H1 (cell line): Measurements from ENCODE around the gene EHHADH. TPM values are rescaled to one million over a fixed set of nuclear protein-coding genes. Genes with fewer than 3 reads are reported as not detected.

Experiments
- CTCF ChIA-PET: fragments of 300-600 bp; sonication (Branson Sonifier 250); formaldehyde crosslinking; loops from one replicate; lab custom pipeline; 2021; ENCODE audit not compliant: partially characterized antibody; lab: Charles Lee
- POLR2A ChIA-PET: fragments of 300-600 bp; sonication (Branson Sonifier 250); formaldehyde crosslinking; loops from one replicate; lab custom pipeline; 2021; ENCODE audit warnings: inconsistent platforms; ENCODE audit not compliant: partially characterized antibody; lab: Charles Lee
- DNase-seq, 2 experiments: peaks; one replicate each; pipeline versions ENCODE4 v3.0.0 to v3.0.0-alpha.2; 2010 to 2022; ENCODE audit warnings: low spot score in 2 of 2, low read depth in 1 of 2, mixed read lengths in 1 of 2
- FAIRE-seq: peaks from 2 replicates; lab custom pipeline; 2011; peaks lifted over from hg19 to GRCh38; lab: Jason Lieb, UNC
- H2AFZ ChIP-seq: 2 replicates; pipeline ENCODE4 v1.8.1; 2012; ENCODE audit warnings: low read length, inconsistent platforms
- H2AK5ac ChIP-seq: 2 replicates; pipeline ENCODE4 v1.6.1; 2013; ENCODE audit warnings: low read depth, low read length
- H2BK120ac ChIP-seq: replicated peaks from 2 replicates; pipeline ENCODE3; 2013; ENCODE audit warnings: low read depth, low read length, inconsistent platforms
- H2BK12ac ChIP-seq: 2 replicates; pipeline ENCODE4 v1.6.1; 2013; ENCODE audit warnings: low read depth, low read length
- H2BK15ac ChIP-seq: 2 replicates; pipeline ENCODE4 v1.6.1; 2013; ENCODE audit warnings: low read length
- H2BK20ac ChIP-seq: 2 replicates; pipeline ENCODE4 v1.6.1; 2013; ENCODE audit warnings: low read length
- H2BK5ac ChIP-seq: 2 replicates; pipeline ENCODE4 v1.6.1; 2013; ENCODE audit warnings: low read depth, low read length
- H3K14ac ChIP-seq: 2 replicates; pipeline ENCODE4 v1.6.1; 2013; ENCODE audit warnings: inconsistent platforms; ENCODE audit not compliant: insufficient read length
- H3K18ac ChIP-seq: 2 replicates; pipeline ENCODE4 v1.6.1; 2013; ENCODE audit warnings: low read length; ENCODE audit errors: extremely low read depth
- H3K23ac ChIP-seq: 2 replicates; pipeline ENCODE4 v1.6.1; 2013; ENCODE audit warnings: inconsistent platforms; ENCODE audit not compliant: insufficient read length
- H3K23me2 ChIP-seq: 2 replicates; pipeline ENCODE4 v1.6.1; 2013; ENCODE audit warnings: low read depth, low read length
- H3K27ac ChIP-seq: 2 replicates; pipeline ENCODE4 v1.6.1; 2011; ENCODE audit warnings: low read depth, low read length, inconsistent platforms
- H3K27me3 ChIP-seq, 4 experiments: replicated peaks in 1 of 4; 1 replicate in 1 of 4; 2 replicates in 3 of 4; pipeline versions ENCODE4 v1.6.1 to v1.8.1; 2011 to 2013; ENCODE audit warnings: low read length in 3 of 4, mild to moderate bottlenecking in 3 of 4, inconsistent platforms in 2 of 4, mixed read lengths in 2 of 4, moderate library complexity in 1 of 4; ENCODE audit not compliant: control insufficient read depth in 3 of 4, insufficient read depth in 3 of 4; ENCODE audit errors: extremely low read depth in 1 of 4
- H3K36me3 ChIP-seq, 4 experiments: 2 replicates each; pipeline versions ENCODE4 v1.6.1 to v1.8.1; 2011 to 2013; ENCODE audit warnings: mild to moderate bottlenecking in 4 of 4, low read length in 3 of 4, moderate library complexity in 2 of 4, control low read depth in 1 of 4, inconsistent platforms in 1 of 4; ENCODE audit not compliant: insufficient read depth in 4 of 4, control insufficient read depth in 2 of 4
- H3K4ac ChIP-seq: replicated peaks from 2 replicates; pipeline ENCODE3; 2013; ENCODE audit warnings: low read length, low read depth, mixed read lengths, inconsistent platforms; ENCODE audit not compliant: insufficient read length
- H3K4me1 ChIP-seq, 4 experiments: replicated peaks in 1 of 4; 1 replicate in 1 of 4; 2 replicates in 3 of 4; pipeline versions ENCODE4 v1.6.1 to v1.8.1; 2011 to 2013; ENCODE audit warnings: low read length in 3 of 4, inconsistent platforms in 2 of 4, mixed read lengths in 1 of 4; ENCODE audit not compliant: insufficient read depth in 4 of 4, control insufficient read depth in 3 of 4
- H3K4me2 ChIP-seq, 2 experiments: 2 replicates each; pipeline versions ENCODE4 v1.6.1 to v1.8.1; 2011 to 2013; ENCODE audit warnings: low read depth in 2 of 2, low read length in 2 of 2, control low read depth in 1 of 2, inconsistent platforms in 1 of 2, mild to moderate bottlenecking in 1 of 2; ENCODE audit not compliant: insufficient read depth in 1 of 2
- H3K4me3 ChIP-seq, 4 experiments: fragments of 200-600, 300-600 bp in 1 of 4; sonication (generic), shearing (Covaris generic), sonication (Bioruptor Twin) in 1 of 4; 2 replicates each; pipeline versions ENCODE4 v1.5.1 to v1.8.1; 2011 to 2016; ENCODE audit warnings: low read length in 4 of 4, low read depth in 3 of 4, control low read depth in 2 of 4, inconsistent platforms in 2 of 4, mild to moderate bottlenecking in 2 of 4, mixed read lengths in 1 of 4, moderate library complexity in 1 of 4; ENCODE audit not compliant: insufficient read depth in 2 of 4; ENCODE audit errors: extremely low read depth in 1 of 4
- H3K56ac ChIP-seq: replicated peaks from 2 replicates; pipeline ENCODE3; 2013; ENCODE audit warnings: low read depth, mild to moderate bottlenecking, mixed read lengths, low read length, inconsistent platforms; ENCODE audit not compliant: insufficient read length
- H3K79me1 ChIP-seq: 2 replicates; pipeline ENCODE4 v1.6.1; 2013; ENCODE audit warnings: low read depth, low read length, control low read depth
- H3K79me2 ChIP-seq, 2 experiments: 2 replicates each; pipeline versions ENCODE4 v1.6.1 to v1.8.1; 2012 to 2013; ENCODE audit warnings: low read length in 2 of 2, mild to moderate bottlenecking in 2 of 2, inconsistent platforms in 1 of 2; ENCODE audit not compliant: insufficient read depth in 2 of 2, control insufficient read depth in 1 of 2
- H3K9ac ChIP-seq, 4 experiments: replicated peaks in 1 of 4; 1 replicate in 1 of 4; 2 replicates in 3 of 4; pipeline versions ENCODE4 v1.6.1 to v1.8.1; 2011 to 2013; ENCODE audit warnings: low read depth in 3 of 4, low read length in 3 of 4, control low read depth in 2 of 4, mild to moderate bottlenecking in 2 of 4, moderate library complexity in 2 of 4, inconsistent platforms in 1 of 4; ENCODE audit errors: extremely low read depth in 1 of 4
- H3K9me3 ChIP-seq, 2 experiments: 2 replicates each; pipeline versions ENCODE4 v1.6.1 to v1.8.1; 2012 to 2013; ENCODE audit warnings: mild to moderate bottlenecking in 2 of 2, moderate library complexity in 2 of 2, control low read depth in 1 of 2, inconsistent platforms in 1 of 2, low read depth in 1 of 2, low read length in 1 of 2, mixed read lengths in 1 of 2; ENCODE audit not compliant: insufficient read depth in 2 of 2
- H4K20me1 ChIP-seq, 2 experiments: replicated peaks in 1 of 2; 2 replicates each; pipeline versions ENCODE3 to v1.8.1; 2011 to 2013; ENCODE audit warnings: inconsistent platforms in 2 of 2, low read length in 2 of 2, mild to moderate bottlenecking in 1 of 2; ENCODE audit not compliant: insufficient read depth in 2 of 2, control insufficient read depth in 1 of 2
- H4K5ac ChIP-seq: 2 replicates; pipeline ENCODE4 v1.6.1; 2013; ENCODE audit warnings: low read length, low read depth, mixed read lengths, inconsistent platforms; ENCODE audit not compliant: insufficient read length
- H4K8ac ChIP-seq: 2 replicates; pipeline ENCODE4 v1.8.0; 2013; ENCODE audit warnings: mild to moderate bottlenecking, moderate library complexity, low read length, inconsistent platforms; ENCODE audit not compliant: insufficient read depth; ENCODE audit errors: extremely low read depth
- H4K91ac ChIP-seq: replicated peaks from 2 replicates; pipeline ENCODE3; 2013; ENCODE audit warnings: low read length, mixed read lengths, inconsistent platforms; ENCODE audit not compliant: insufficient read length
- ASH2L ChIP-seq: fragments of 200-600, 300-600 bp; sonication (generic); IDR thresholded peaks from one replicate; pipeline ENCODE4 v1.7.1; 2017; ENCODE audit warnings: low read length
- MAFK ChIP-seq: IDR thresholded peaks from 2 replicates; pipeline ENCODE4 v1.6.1; 2012; ENCODE audit warnings: low read depth, mild to moderate bottlenecking, improper control_type of control experiment, low read length
- WGBS, 2 experiments: shearing (Covaris generic) in 1 of 2; methylation state at CpG; one replicate each; pipeline versions ENCODE4 v1.1.6 to v1.1.7; 2013 to 2015; ENCODE audit warnings: low lambda C conversion rate in 2 of 2, mixed read lengths in 2 of 2, inconsistent platforms in 1 of 2, low coverage in 1 of 2, missing lambda C conversion rate in 1 of 2; ENCODE audit not compliant: insufficient replicate concordance in 2 of 2, insufficient coverage in 1 of 2, insufficient read length in 1 of 2; ENCODE audit errors: extremely low coverage in 1 of 2, missing lambda C conversion rate in 1 of 2; 5-methylcytosine and 5-hydroxymethylcytosine counted together
- polyA plus RNA-seq, 7 experiments: library from polyadenylated mRNA; depleted of rRNA in 3 of 7; stranded (reverse) in 5 of 7; unstranded in 2 of 7; fragments of >200 nt in 5 of 7; fragments of 200-250 nt in 2 of 7; gene quantifications; 1 replicate in 5 of 7; 2 replicates in 1 of 7; 4 replicates in 1 of 7; pipeline versions ENCODE4 v1.2.1 to v1.2.3, GENCODE V29; 2011 to 2013; ENCODE audit warnings: missing spikeins in 2 of 7, mixed read lengths in 2 of 7
- total RNA-seq: library from RNA; stranded (reverse); fragmentation: NEBNext Ultra II Directional; extraction: Animal tissue kit (Norgen Biotek cat#: 25700); gene quantifications from 2 replicates; pipeline ENCODE4 v1.2.1, GENCODE V29; 2021
- TF ChIP-seq, protein P1 (sequence below): IDR thresholded peaks from 2 replicates; pipeline ENCODE4 v1.6.1; 2012; ENCODE audit warnings: inconsistent platforms

EHHADH gene
- total and polyA plus RNA-seq, 2 of the 8 experiments (the other 6 are each of a cell fraction or from before 2014, with no cell fraction given): 1.4 to 3.5 TPM

DNA sequence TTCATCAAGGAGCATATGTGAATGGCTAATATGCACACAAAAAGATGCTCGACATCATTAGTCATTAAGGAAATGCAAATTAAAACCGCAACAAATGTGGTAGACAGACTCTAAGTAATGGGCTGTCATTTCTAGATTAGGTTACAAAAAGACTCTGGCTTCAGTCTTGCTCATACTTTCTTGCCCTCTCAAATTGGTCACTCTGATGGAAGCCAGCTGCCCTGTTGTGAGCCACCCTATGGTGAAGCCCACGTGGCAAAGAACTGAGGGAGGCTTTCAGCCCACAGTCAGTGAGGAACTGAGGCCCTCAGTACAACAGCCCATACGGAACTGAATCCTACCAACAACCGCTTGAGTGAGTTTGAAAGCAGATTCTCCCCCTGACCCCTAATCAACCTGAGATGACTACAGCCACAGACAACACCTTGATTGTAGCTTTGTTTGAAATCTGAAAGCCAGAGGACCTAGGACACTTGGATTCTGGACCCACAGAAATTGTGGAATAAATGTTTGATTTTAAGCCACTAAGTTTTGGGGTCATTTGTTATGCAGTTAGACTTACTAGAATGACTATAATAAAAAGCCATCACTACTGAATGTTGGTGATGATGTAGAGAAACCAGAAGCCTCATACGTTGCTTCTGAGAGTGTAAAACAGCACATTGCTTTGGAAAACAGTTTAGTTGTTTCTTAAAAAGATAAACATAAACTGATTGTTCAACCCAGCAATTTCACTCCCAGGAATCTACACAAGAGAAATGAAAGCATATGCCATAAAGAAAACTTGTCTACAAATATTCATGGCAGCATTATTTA, 45.7 kb downstream of the EHHADH start:
- H3K4me2 ChIP-seq: no peak overlapping the region
- no peak overlapping the region for H4K91ac ChIP-seq
- H3K23ac ChIP-seq: no peak overlapping the region
- no peak overlapping the region for H2BK12ac ChIP-seq
- no peaks in the 10 kb centered on the region for H3K36me3 ChIP-seq
- no peaks in the 10 kb centered on the region for H3K79me2 ChIP-seq
- no peaks in the 10 kb centered on the region for H3K27me3 ChIP-seq
- no peak overlapping the region for H2AK5ac ChIP-seq
- no peaks in the 10 kb centered on the region for H4K20me1 ChIP-seq
- H2AFZ ChIP-seq: no peak overlapping the region
- H2BK20ac ChIP-seq: no peak overlapping the region
- TF ChIP-seq, protein P1, sequence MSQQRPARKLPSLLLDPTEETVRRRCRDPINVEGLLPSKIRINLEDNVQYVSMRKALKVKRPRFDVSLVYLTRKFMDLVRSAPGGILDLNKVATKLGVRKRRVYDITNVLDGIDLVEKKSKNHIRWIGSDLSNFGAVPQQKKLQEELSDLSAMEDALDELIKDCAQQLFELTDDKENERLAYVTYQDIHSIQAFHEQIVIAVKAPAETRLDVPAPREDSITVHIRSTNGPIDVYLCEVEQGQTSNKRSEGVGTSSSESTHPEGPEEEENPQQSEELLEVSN: no peak
- TF ChIP-seq ASH2L (no peak), MAFK (no peak)
- no peaks in the 10 kb centered on the region for H3K9me3 ChIP-seq
- H3K9ac ChIP-seq: no peak overlapping the region
- no peak overlapping the region for H4K5ac ChIP-seq
- no peak overlapping the region for H3K4ac ChIP-seq
- no peak overlapping the region for H3K56ac ChIP-seq
- H2BK120ac ChIP-seq: no peak overlapping the region
- no peaks in the 10 kb centered on the region for H3K23me2 ChIP-seq
- 84% methylated on average over 6 of the region's 6 CpGs; no CpG with 5 or more reads in 1 of the 2 experiments for WGBS, 2 experiments
- H2BK15ac ChIP-seq: no peak overlapping the region
- H4K8ac ChIP-seq: no peak overlapping the region
- CTCF ChIA-PET: interaction anchor here (1.2 to 1.5 kb wide), 2 partner anchors 12 to 139 kb away, joined by 3 to 5 read pairs; no protein-coding TSS in a partner anchor
- H3K79me1 ChIP-seq: no peaks in the 10 kb centered on the region
- FAIRE-seq: no peak
- POLR2A ChIA-PET: no interaction called here
- no peak overlapping the region for H3K18ac ChIP-seq
- H3K27ac ChIP-seq: no peak overlapping the region
- no peak for DNase-seq
- no peak overlapping the region for H3K14ac ChIP-seq
- no peak overlapping the region for H2BK5ac ChIP-seq
- H3K4me1 ChIP-seq: no peaks in the 10 kb centered on the region
- H3K4me3 ChIP-seq: no peak overlapping the region
